GM23338 (cell line): ENCODE results near the gene IFRD1. TPM values are rescaled to one million over a fixed set of nuclear protein-coding genes. Genes with fewer than 3 reads are reported as not detected.

Source experiments
- CREB1 ChIP-seq: fragments of 250-450 bp; sonication (Bioruptor Pico); IDR thresholded peaks from 2 replicates; pipeline ENCODE4 v1.5.0; 2020; ENCODE audit warnings: low read depth, mild to moderate bottlenecking, moderate library complexity
- POLR2AphosphoS5 ChIP-seq: IDR thresholded peaks from 2 replicates; pipeline ENCODE4 v1.6.1; 2016; ENCODE audit warnings: antibody characterized with exemption, low read depth
- ZNF331 ChIP-seq: fragments of 250-450 bp; sonication (Bioruptor Pico); IDR thresholded peaks from 2 replicates; pipeline ENCODE4 v1.5.0; 2020; ENCODE audit warnings: low read depth, mild to moderate bottlenecking, moderate library complexity
- polyA plus RNA-seq: library from polyadenylated mRNA; unstranded; fragments of >200 nt; fragmentation: Nextera tagmentation; extraction: Ambion mirVana; gene quantifications from 2 replicates; pipeline ENCODE4 v1.2.1, GENCODE V29; 2016
- total RNA-seq: library from RNA; depleted of rRNA; stranded (reverse); fragments of >200 nt; shearing (Covaris generic); gene quantifications from 2 replicates; pipeline ENCODE4 v1.2.3, GENCODE V29; 2014
- TF ChIP-seq, protein P1 (sequence below): fragments of 250-450 bp; sonication (Bioruptor Pico); IDR thresholded peaks from 2 replicates; pipeline ENCODE4 v1.5.0; 2020; ENCODE audit warnings: mild to moderate bottlenecking, moderate library complexity
- TF ChIP-seq, protein P2 (sequence below), 2 experiments: fragments of 200-600 bp in 1 of 2; sonication (generic) in 1 of 2; conservative IDR thresholded peaks; 2 replicates each; pipeline versions ENCODE4 v1.5.1 to v1.6.1; 2016 to 2017; ENCODE audit warnings: antibody characterized with exemption in 2 of 2, low read depth in 2 of 2, mild to moderate bottlenecking in 2 of 2, moderate library complexity in 1 of 2
- TF ChIP-seq, protein P3 (sequence below): IDR thresholded peaks from 2 replicates; pipeline ENCODE4 v1.6.1; 2016; ENCODE audit warnings: antibody characterized with exemption

IFRD1 gene
- total and polyA plus RNA-seq, 2 experiments from 2014 or later, result 69.6 to 73.6 TPM

DNA sequence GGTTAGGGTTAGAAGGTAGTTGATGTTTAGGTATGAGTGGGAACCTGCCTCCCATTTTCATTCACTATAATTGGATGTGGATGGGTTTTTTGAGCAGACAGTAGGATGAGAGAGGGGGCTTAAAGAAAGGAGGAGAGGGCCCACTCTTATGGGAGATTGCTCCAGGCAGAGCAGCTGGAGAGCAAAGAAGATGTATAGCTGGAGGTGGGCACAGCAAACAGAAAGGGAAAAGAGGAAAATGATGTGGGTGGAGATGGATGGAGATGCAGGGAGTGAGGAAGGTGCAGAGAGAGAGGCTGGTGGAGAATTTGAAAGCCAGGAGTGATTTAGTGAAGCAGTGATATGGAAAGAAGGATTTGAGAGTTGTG lies 60.5 kb downstream of the IFRD1 start (continued):
- TF ChIP-seq, protein P1, sequence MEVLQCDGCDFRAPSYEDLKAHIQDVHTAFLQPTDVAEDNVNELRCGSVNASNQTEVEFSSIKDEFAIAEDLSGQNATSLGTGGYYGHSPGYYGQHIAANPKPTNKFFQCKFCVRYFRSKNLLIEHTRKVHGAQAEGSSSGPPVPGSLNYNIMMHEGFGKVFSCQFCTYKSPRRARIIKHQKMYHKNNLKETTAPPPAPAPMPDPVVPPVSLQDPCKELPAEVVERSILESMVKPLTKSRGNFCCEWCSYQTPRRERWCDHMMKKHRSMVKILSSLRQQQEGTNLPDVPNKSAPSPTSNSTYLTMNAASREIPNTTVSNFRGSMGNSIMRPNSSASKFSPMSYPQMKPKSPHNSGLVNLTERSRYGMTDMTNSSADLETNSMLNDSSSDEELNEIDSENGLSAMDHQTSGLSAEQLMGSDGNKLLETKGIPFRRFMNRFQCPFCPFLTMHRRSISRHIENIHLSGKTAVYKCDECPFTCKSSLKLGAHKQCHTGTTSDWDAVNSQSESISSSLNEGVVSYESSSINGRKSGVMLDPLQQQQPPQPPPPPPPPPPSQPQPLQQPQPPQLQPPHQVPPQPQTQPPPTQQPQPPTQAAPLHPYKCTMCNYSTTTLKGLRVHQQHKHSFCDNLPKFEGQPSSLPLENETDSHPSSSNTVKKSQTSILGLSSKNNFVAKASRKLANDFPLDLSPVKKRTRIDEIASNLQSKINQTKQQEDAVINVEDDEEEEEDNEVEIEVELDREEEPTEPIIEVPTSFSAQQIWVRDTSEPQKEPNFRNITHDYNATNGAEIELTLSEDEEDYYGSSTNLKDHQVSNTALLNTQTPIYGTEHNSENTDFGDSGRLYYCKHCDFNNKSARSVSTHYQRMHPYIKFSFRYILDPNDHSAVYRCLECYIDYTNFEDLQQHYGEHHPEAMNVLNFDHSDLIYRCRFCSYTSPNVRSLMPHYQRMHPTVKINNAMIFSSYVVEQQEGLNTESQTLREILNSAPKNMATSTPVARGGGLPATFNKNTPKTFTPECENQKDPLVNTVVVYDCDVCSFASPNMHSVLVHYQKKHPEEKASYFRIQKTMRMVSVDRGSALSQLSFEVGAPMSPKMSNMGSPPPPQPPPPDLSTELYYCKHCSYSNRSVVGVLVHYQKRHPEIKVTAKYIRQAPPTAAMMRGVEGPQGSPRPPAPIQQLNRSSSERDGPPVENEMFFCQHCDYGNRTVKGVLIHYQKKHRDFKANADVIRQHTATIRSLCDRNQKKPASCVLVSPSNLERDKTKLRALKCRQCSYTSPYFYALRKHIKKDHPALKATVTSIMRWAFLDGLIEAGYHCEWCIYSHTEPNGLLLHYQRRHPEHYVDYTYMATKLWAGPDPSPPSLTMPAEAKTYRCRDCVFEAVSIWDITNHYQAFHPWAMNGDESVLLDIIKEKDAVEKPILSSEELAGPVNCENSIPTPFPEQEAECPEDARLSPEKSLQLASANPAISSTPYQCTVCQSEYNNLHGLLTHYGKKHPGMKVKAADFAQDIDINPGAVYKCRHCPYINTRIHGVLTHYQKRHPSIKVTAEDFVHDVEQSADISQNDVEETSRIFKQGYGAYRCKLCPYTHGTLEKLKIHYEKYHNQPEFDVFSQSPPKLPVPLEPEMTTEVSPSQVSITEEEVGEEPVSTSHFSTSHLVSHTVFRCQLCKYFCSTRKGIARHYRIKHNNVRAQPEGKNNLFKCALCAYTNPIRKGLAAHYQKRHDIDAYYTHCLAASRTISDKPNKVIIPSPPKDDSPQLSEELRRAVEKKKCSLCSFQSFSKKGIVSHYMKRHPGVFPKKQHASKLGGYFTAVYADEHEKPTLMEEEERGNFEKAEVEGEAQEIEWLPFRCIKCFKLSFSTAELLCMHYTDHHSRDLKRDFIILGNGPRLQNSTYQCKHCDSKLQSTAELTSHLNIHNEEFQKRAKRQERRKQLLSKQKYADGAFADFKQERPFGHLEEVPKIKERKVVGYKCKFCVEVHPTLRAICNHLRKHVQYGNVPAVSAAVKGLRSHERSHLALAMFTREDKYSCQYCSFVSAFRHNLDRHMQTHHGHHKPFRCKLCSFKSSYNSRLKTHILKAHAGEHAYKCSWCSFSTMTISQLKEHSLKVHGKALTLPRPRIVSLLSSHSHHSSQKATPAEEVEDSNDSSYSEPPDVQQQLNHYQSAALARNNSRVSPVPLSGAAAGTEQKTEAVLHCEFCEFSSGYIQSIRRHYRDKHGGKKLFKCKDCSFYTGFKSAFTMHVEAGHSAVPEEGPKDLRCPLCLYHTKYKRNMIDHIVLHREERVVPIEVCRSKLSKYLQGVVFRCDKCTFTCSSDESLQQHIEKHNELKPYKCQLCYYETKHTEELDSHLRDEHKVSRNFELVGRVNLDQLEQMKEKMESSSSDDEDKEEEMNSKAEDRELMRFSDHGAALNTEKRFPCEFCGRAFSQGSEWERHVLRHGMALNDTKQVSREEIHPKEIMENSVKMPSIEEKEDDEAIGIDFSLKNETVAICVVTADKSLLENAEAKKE (CRISPR knock-in tag), result no peak
- TF ChIP-seq POLR2AphosphoS5 (no peak), ZNF331 (CRISPR knock-in tag) (no peak), CREB1 (CRISPR knock-in tag) (no peak)
- TF ChIP-seq, protein P2, sequence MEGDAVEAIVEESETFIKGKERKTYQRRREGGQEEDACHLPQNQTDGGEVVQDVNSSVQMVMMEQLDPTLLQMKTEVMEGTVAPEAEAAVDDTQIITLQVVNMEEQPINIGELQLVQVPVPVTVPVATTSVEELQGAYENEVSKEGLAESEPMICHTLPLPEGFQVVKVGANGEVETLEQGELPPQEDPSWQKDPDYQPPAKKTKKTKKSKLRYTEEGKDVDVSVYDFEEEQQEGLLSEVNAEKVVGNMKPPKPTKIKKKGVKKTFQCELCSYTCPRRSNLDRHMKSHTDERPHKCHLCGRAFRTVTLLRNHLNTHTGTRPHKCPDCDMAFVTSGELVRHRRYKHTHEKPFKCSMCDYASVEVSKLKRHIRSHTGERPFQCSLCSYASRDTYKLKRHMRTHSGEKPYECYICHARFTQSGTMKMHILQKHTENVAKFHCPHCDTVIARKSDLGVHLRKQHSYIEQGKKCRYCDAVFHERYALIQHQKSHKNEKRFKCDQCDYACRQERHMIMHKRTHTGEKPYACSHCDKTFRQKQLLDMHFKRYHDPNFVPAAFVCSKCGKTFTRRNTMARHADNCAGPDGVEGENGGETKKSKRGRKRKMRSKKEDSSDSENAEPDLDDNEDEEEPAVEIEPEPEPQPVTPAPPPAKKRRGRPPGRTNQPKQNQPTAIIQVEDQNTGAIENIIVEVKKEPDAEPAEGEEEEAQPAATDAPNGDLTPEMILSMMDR (conservative IDR thresholded peaks at IDR 0.05; ENCODE audit: low read depth in 2 of 2), result no peak
- TF ChIP-seq, protein P3, sequence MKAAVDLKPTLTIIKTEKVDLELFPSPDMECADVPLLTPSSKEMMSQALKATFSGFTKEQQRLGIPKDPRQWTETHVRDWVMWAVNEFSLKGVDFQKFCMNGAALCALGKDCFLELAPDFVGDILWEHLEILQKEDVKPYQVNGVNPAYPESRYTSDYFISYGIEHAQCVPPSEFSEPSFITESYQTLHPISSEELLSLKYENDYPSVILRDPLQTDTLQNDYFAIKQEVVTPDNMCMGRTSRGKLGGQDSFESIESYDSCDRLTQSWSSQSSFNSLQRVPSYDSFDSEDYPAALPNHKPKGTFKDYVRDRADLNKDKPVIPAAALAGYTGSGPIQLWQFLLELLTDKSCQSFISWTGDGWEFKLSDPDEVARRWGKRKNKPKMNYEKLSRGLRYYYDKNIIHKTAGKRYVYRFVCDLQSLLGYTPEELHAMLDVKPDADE, result no peak
